ENCODE data around the gene CCDC8. TPM values are rescaled to one million over a fixed set of nuclear protein-coding genes. Genes with fewer than 3 reads are reported as not detected.

The CCDC8 gene
- total and polyA plus RNA-seq, 2 of the 4 experiments (the other 2 are of a cell fraction): 9.3 to 10.2 TPM

- Histone ChIP-seq H3K4me3 (ENCODE audit: insufficient read depth, low read depth, low read length) (no peak overlapping the region), H3K4me2 (ENCODE audit: low read depth, low read length) (no peak overlapping the region)
Observed at GRCh38 chr19:46381346-46381745, 32.0 kb downstream of the CCDC8 start.

More at GRCh38 chr19:46381346-46381745, 32.0 kb downstream of the CCDC8 start:
- Histone ChIP-seq H2AFZ (replicated peaks; ENCODE audit: low read length, poor library complexity) (no peak overlapping the region), H4K8ac (ENCODE audit: low read depth in 2 of 2, low read length in 2 of 2) (no peak overlapping the region), H2AK9ac (replicated peaks; ENCODE audit: low read depth, low read length, poor library complexity) (no peak overlapping the region), H3K9me1 (ENCODE audit: insufficient read depth, low read length) (peaks cover 7% of the 10 kb centered on the region), H3K56ac (ENCODE audit: extremely low read depth, insufficient read depth, low read length) (no peak overlapping the region), H3K9me3 (ENCODE audit: control insufficient read depth, insufficient read depth, low read length) (no peaks in the 10 kb centered on the region), H2BK20ac (ENCODE audit: low read depth, low read length) (no peak overlapping the region), H3K23ac (ENCODE audit: low read depth, low read length) (no peak overlapping the region), H2BK5ac (ENCODE audit: low read depth, low read length, poor library complexity, severe bottlenecking) (no peak overlapping the region), H2AK5ac (ENCODE audit: low read depth, low read length) (no peak overlapping the region), H3K9ac (ENCODE audit: low read depth, low read length) (no peak overlapping the region), H4K91ac (ENCODE audit: insufficient read depth, low read depth, low read length) (no peak overlapping the region), H3K4ac (ENCODE audit: low read depth, low read length) (no peak overlapping the region), H3K4me1 (ENCODE audit: control insufficient read depth, insufficient read depth, low read length) (no peaks in the 10 kb centered on the region; the same call in 1 of the 2 replicates), H3K79me1 (ENCODE audit: low read depth in 1 of 2, low read length in 2 of 2) (peaks cover 19 to 54% of the 10 kb centered on the region in 2 experiments), H2BK15ac (ENCODE audit: low read depth, low read length) (no peak overlapping the region), H3K27ac (ENCODE audit: insufficient read depth, low read length) (no peak overlapping the region), H3K27me3 (ENCODE audit: control insufficient read depth, insufficient read depth, low read length) (no peaks in the 10 kb centered on the region), H4K5ac (ENCODE audit: low read depth, low read length) (no peak overlapping the region), H4K20me1 (ENCODE audit: insufficient read depth, low read length) (no peaks in the 10 kb centered on the region), H3K36me3 (ENCODE audit: control insufficient read depth, insufficient read depth, low read length) (peaks cover 28% of the 10 kb centered on the region), H3K18ac (ENCODE audit: low read depth, low read length) (no peak overlapping the region), H3K14ac (replicated peaks; ENCODE audit: low read depth, low read length) (no peak overlapping the region), H2BK120ac (ENCODE audit: low read depth, low read length) (no peak overlapping the region)
- ATAC-seq (ENCODE audit: low read depth) (no peak), DNase-seq (no peak)
- ChIA-PET CTCF (interaction anchor here (1.4 kb wide), 1 partner anchor 15 kb away, joined by 3 read pairs; no protein-coding TSS in a partner anchor), POLR2A (ENCODE audit: unreplicated experiment) (no interaction called here)
- BruUV-seq (replicated peaks): no TSS peak
- intact Hi-C loops (cut with micrococcal nuclease): no loop called here
- in situ Hi-C loops (cut with MboI; ENCODE audit: low sequenced_read_pairs): loop anchor here (10.0 kb wide), 1 partner anchor 97 kb away; no protein-coding TSS in a partner anchor
- TF ChIP-seq MAZ (IDR thresholded peaks at IDR 0.05; ENCODE audit: borderline replicate concordance, low read depth, low read length) (no peak), RCOR1 (IDR thresholded peaks at IDR 0.05; ENCODE audit: insufficient replicate concordance, low read length) (no peak), POLR2A (IDR thresholded peaks at IDR 0.05; ENCODE audit: low read depth, low read length) (no peak), MXI1 (IDR thresholded peaks at IDR 0.05; ENCODE audit: borderline replicate concordance, low read depth, low read length) (no peak), FOS (IDR thresholded peaks at IDR 0.05; ENCODE audit: low read depth, low read length) (no peak), ELK1 (IDR thresholded peaks at IDR 0.05; ENCODE audit: borderline replicate concordance, low read depth, low read length) (no peak), SMC3 (IDR thresholded peaks at IDR 0.05; ENCODE audit: low read depth, low read length) (no peak), RAD21 (IDR thresholded peaks at IDR 0.05; ENCODE audit: low read length) (no peak), CHD1 (IDR thresholded peaks at IDR 0.05; ENCODE audit: low read depth, low read length) (no peak), CEBPB (IDR thresholded peaks at IDR 0.05; ENCODE audit: low read depth, low read length) (no peak), CTCF (conservative IDR thresholded peaks at IDR 0.05; ENCODE audit: low read depth, low read length) (no peak), RFX5 (IDR thresholded peaks at IDR 0.05; ENCODE audit: low read depth, low read length) (no peak), NFE2L2 (IDR thresholded peaks at IDR 0.05; ENCODE audit: low read depth, low read length) (no peak), MAFK (IDR thresholded peaks at IDR 0.05; ENCODE audit: low read depth, low read length) (no peak), USF2 (IDR thresholded peaks at IDR 0.05; ENCODE audit: low read depth, low read length) (no peak), BHLHE40 (IDR thresholded peaks at IDR 0.05; ENCODE audit: low read depth, low read length) (no peak)
- WGBS, 2 experiments (ENCODE audit: extremely low coverage in 2 of 2, insufficient read length in 1 of 2): no CpG with 5 or more reads among the region's 2 CpGs
- dilution Hi-C loops (cut with HindIII; ENCODE audit: low sequenced_read_pairs, unreplicated experiment): no loop called here

Data from IMR-90 (cell line).